Measurements from ENCODE around the gene POFUT2.

POFUT2 gene

GRCh38 chr21:45330075-45330781 lies 42.5 kb upstream of the POFUT2 start:
- DNase-seq (ENCODE audit: low read depth) = peak; percentile 67
- H3K4me3 ChIP-seq (ENCODE audit: control insufficient read depth, low read depth, low read length) = no peak overlapping the region
- no peak for TF ChIP-seq CTCF (IDR thresholded peaks at IDR 0.05; ENCODE audit: control insufficient read depth, insufficient read depth, low read depth, low read length, missing control alignments)

GRCh38 chr21:45329261-45330074 lies 41.8 kb upstream of the POFUT2 start:
- no peak for TF ChIP-seq CTCF (IDR thresholded peaks at IDR 0.05; ENCODE audit: control insufficient read depth, insufficient read depth, low read depth, low read length, missing control alignments)
- H3K4me3 ChIP-seq (ENCODE audit: control insufficient read depth, low read depth, low read length) = no peak overlapping the region
- DNase-seq (ENCODE audit: low read depth) = no peak

GRCh38 chr21:45328198-45329091 lies 40.8 kb upstream of the POFUT2 start:
- DNase-seq (ENCODE audit: low read depth) = no peak

GRCh38 chr21:45327441-45328197 lies 39.9 kb upstream of the POFUT2 start:
- H3K4me3 ChIP-seq (ENCODE audit: control insufficient read depth, low read depth, low read length) = no peak overlapping the region
- no peak for DNase-seq (ENCODE audit: low read depth)
- no peak for TF ChIP-seq CTCF (IDR thresholded peaks at IDR 0.05; ENCODE audit: control insufficient read depth, insufficient read depth, low read depth, low read length, missing control alignments)

More at GRCh38 chr21:45328198-45329091, 40.8 kb upstream of the POFUT2 start:
- no peak overlapping the region for H3K4me3 ChIP-seq (ENCODE audit: control insufficient read depth, low read depth, low read length)
- no peak for TF ChIP-seq CTCF (IDR thresholded peaks at IDR 0.05; ENCODE audit: control insufficient read depth, insufficient read depth, low read depth, low read length, missing control alignments)

- DNase-seq (ENCODE audit: low read depth) = no peak
- no peak overlapping the region for H3K4me3 ChIP-seq (ENCODE audit: control insufficient read depth, low read depth, low read length)
- TF ChIP-seq CTCF (IDR thresholded peaks at IDR 0.05; ENCODE audit: control insufficient read depth, insufficient read depth, low read depth, low read length, missing control alignments) = no peak
Measured at GRCh38 chr21:45326891-45327440, 39.3 kb upstream of the POFUT2 start.
